Upper lobe of left lung (tissue), 6 donors: ENCODE results near the gene TCF7L1. TPM values are rescaled to one million over a fixed set of nuclear protein-coding genes. Genes with fewer than 3 reads are reported as not detected.

Experiments used
- ATAC-seq, 2 donors: fragments of 200-7000 bp; cut with Tn5 transposase; one replicate each; pipeline ENCODE4 v1.9.1; 2022; ENCODE audit warnings: mild to moderate bottlenecking in 2 of 2, moderate library complexity in 2 of 2; ENCODE audit not compliant: low FRiP score in 2 of 2
- DNase-seq, 2 donors: peaks; one replicate each; pipeline ENCODE4 v3.0.0-alpha.2; 2019 to 2020
- H3K27ac ChIP-seq, 4 donors: fragments of 200-600 bp; sonication (generic); one replicate each; pipeline ENCODE4 v1.5.1; 2016 to 2019
- H3K27me3 ChIP-seq, 4 donors: fragments of 200-600 bp; sonication (generic); one replicate each; pipeline ENCODE4 v1.5.1; 2017 to 2019
- H3K36me3 ChIP-seq, 4 donors: fragments of 200-600 bp; sonication (generic); one replicate each; pipeline ENCODE4 v1.5.1; 2016 to 2019
- H3K4me1 ChIP-seq, 4 donors: fragments of 200-600 bp; sonication (generic); one replicate each; pipeline ENCODE4 v1.5.1; 2018 to 2019
- H3K4me3 ChIP-seq, 4 donors: fragments of 200-600 bp; sonication (generic); one replicate each; pipeline ENCODE4 v1.5.1; 2017 to 2019; ENCODE audit warnings: mild to moderate bottlenecking in 2 of 4, moderate library complexity in 1 of 4
- H3K9me3 ChIP-seq, 4 donors: fragments of 200-600 bp; sonication (generic); one replicate each; pipeline ENCODE4 v1.5.1; 2018 to 2019
- EP300 ChIP-seq, 4 donors: sonication (generic); formaldehyde crosslinking; IDR thresholded peaks; one replicate each; pipeline ENCODE4 v1.5.1; 2017; ENCODE audit warnings: antibody characterized with exemption in 4 of 4, control low read depth in 2 of 4
- POLR2A ChIP-seq, 4 donors: fragments of 450-650 bp; IDR thresholded peaks; one replicate each; pipeline ENCODE4 v1.5.1; 2016 to 2017; ENCODE audit warnings: antibody characterized with exemption in 4 of 4, mild to moderate bottlenecking in 2 of 4
- POLR2AphosphoS5 ChIP-seq, 2 donors: sonication (generic); formaldehyde crosslinking; IDR thresholded peaks; one replicate each; pipeline ENCODE4 v1.5.1; 2017; ENCODE audit warnings: antibody characterized with exemption in 2 of 2
- WGBS, 2 donors: methylation state at CpG; one replicate each; pipeline ENCODE4 v1.1.5; 2017 to 2018; 5-methylcytosine and 5-hydroxymethylcytosine counted together
- total RNA-seq, 6 donors: library from RNA; depleted of rRNA in 4 of 6; stranded (reverse); fragments of >200 nt in 4 of 6; gene quantifications; one replicate each; pipeline versions ENCODE4 v1.1.0 to v1.2.1, GENCODE V29; 2016 to 2021
- TF ChIP-seq, protein P1 (sequence below), 6 experiments: fragments of 450-650 bp in 4 of 6; fragments of 200-600 bp in 2 of 6; sonication (generic) in 2 of 6; IDR thresholded peaks; one replicate each; pipeline ENCODE4 v1.5.1; 2016 to 2019; ENCODE audit warnings: antibody characterized with exemption in 6 of 6
- donor health status: DM: no; HTN: no; CAD: no; lungs with moderate emphysema.
- donor health status: DM: no; HTN: yes; CAD: no; lungs with severe emphysema.

TCF7L1 gene
- total RNA-seq, 6 donors from 2014 or later = 7.3 to 18.4 (median 11.2) TPM

DNA sequence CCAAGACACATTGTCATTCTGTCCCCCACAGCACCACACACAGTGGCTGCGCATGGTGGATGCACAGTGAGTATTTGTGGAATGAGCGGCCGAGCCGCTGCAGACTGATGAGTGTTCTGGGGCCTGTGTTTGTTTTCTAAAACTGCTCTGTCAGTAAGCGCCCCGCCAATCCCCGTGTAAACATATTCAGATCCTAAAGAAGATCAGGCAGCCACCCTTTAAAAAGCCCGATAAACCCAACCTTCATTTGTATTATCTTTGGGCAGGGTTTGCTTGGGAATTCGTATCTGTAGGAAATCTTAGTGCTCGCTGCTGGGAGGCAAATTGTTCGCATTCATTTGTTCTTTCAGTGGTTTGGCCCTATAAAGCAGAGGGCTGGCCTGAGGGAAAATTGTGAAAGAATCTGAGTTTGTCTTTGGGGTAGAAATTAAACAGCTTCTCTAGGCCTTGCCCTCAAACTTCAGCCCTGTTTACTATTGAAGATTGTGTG, 126.0 kb downstream of the TCF7L1 start:
- peak overlapping the region; percentile 1 to 68 (median 39) for H3K27ac ChIP-seq
- WGBS, 2 donors = 64 to 66% methylated on average over 11 of the region's 11 CpGs
- TF ChIP-seq POLR2A (IDR thresholded peaks at IDR 0.05) (no peak), POLR2AphosphoS5 (IDR thresholded peaks at IDR 0.05) (no peak), EP300 (IDR thresholded peaks at IDR 0.05) (no peak)
- TF ChIP-seq, protein P1, sequence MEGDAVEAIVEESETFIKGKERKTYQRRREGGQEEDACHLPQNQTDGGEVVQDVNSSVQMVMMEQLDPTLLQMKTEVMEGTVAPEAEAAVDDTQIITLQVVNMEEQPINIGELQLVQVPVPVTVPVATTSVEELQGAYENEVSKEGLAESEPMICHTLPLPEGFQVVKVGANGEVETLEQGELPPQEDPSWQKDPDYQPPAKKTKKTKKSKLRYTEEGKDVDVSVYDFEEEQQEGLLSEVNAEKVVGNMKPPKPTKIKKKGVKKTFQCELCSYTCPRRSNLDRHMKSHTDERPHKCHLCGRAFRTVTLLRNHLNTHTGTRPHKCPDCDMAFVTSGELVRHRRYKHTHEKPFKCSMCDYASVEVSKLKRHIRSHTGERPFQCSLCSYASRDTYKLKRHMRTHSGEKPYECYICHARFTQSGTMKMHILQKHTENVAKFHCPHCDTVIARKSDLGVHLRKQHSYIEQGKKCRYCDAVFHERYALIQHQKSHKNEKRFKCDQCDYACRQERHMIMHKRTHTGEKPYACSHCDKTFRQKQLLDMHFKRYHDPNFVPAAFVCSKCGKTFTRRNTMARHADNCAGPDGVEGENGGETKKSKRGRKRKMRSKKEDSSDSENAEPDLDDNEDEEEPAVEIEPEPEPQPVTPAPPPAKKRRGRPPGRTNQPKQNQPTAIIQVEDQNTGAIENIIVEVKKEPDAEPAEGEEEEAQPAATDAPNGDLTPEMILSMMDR (IDR thresholded peaks at IDR 0.05) = no peak
- peaks cover 34 to 56% (median 50%) of the 10 kb centered on the region in 4 donors for H3K4me1 ChIP-seq
- H3K4me3 ChIP-seq = no peak overlapping the region
- ATAC-seq (peak in 1 of 2 donors; percentile 51), DNase-seq (no peak)
- H3K27me3 ChIP-seq = no peaks in the 10 kb centered on the region
- H3K36me3 ChIP-seq = no peaks in the 10 kb centered on the region
- H3K9me3 ChIP-seq = no peaks in the 10 kb centered on the region

DNA sequence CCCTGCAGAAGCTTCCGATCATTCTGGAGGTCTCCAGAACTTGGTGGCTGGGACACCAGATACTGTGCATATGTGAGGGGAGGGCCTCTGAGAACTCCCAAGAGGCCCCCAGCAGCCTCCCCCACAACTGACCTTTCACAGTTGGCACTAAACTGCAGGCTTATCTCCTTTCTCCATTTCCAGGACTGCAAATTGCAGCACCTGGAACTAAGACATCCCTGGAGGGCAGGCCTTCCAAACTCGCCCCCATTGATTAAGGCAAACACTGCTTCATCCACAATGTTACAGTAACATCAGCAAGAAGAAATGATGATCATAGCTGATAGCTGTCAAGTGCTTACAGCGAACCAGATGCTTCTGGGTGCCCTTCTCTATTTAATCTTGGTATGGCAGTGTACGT, 126.7 kb downstream of the TCF7L1 start:
- no peak for ATAC-seq
- Histone ChIP-seq H3K36me3 (no peaks in the 10 kb centered on the region), H3K27me3 (no peaks in the 10 kb centered on the region), H3K4me3 (no peak overlapping the region), H3K27ac (peak overlapping the region; percentile 1 to 68 (median 39)), H3K4me1 (peaks cover 34 to 56% (median 47%) of the 10 kb centered on the region in 4 donors), H3K9me3 (no peaks in the 10 kb centered on the region)
- 76 to 87% methylated on average over 4 of the region's 4 CpGs for whole genome bisulfite sequencing, 2 donors
- no peak for DNase-seq
- TF ChIP-seq POLR2AphosphoS5 (IDR thresholded peaks at IDR 0.05) = no peak
- TF ChIP-seq EP300 (IDR thresholded peaks at IDR 0.05) = no peak
- TF ChIP-seq, protein P1 (IDR thresholded peaks at IDR 0.05) = no peak

DNA sequence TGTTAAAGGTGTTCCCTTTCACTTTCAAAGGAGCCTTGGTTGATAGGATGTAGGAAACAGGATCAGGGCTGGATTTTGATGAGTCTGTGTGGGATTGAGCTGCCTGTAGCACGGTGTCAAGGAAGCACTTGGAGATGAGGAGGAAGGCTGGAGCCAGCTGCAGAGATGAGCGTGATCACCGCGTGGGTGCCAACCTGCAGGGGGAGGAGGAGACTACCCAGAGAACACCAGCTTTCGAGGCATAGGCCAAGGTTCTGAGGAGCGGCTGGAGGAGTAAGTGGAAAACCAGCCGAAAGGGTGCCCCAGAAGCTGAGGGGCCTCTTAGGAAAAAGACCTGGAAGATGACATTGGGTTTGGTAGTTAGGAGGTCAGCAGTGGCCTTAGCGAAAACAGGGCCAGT, 130.4 kb downstream of the TCF7L1 start:
- Histone ChIP-seq H3K27me3 (no peaks in the 10 kb centered on the region), H3K27ac (no peak overlapping the region), H3K4me3 (no peak overlapping the region), H3K9me3 (no peaks in the 10 kb centered on the region), H3K36me3 (no peaks in the 10 kb centered on the region), H3K4me1 (peaks cover 15 to 40% (median 32%) of the 10 kb centered on the region in 4 donors)
- DNase-seq (no peak), ATAC-seq (no peak)
- 80 to 92% methylated on average over 8 of the region's 8 CpGs for WGBS, 2 donors
- TF ChIP-seq, protein P1 (IDR thresholded peaks at IDR 0.05) = no peak
- TF ChIP-seq POLR2AphosphoS5 (IDR thresholded peaks at IDR 0.05) = no peak
- no peak for TF ChIP-seq EP300 (IDR thresholded peaks at IDR 0.05)

DNA sequence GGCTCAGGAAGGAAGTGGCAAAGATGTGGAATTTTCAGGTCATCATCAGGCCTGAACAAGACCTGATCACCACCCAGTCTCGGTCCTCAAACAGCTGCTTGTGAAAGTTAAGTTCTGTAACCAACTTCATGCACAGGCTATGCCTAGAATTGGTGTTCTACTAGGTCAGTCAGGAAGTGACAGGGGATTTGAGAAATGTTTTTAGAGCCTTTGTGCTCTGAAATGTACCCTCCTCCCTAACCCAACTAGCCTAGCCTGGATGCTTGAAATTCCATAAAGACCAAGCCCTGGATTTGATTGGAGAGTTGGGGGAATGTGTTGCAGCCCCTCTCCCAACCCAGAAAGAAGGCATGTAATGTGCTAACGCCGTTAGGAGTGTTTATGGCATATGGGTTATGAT, 131.3 kb downstream of the TCF7L1 start:
- no peaks in the 10 kb centered on the region for H3K9me3 ChIP-seq
- no peak overlapping the region for H3K27ac ChIP-seq
- peaks cover 23 to 32% (median 27%) of the 10 kb centered on the region in 4 donors for H3K4me1 ChIP-seq
- H3K27me3 ChIP-seq = no peaks in the 10 kb centered on the region
- no peaks in the 10 kb centered on the region for H3K36me3 ChIP-seq
- ATAC-seq (no peak), DNase-seq (no peak)
- no peak overlapping the region for H3K4me3 ChIP-seq
- TF ChIP-seq, protein P1 (IDR thresholded peaks at IDR 0.05) = no peak
- TF ChIP-seq EP300 (IDR thresholded peaks at IDR 0.05) (no peak), POLR2AphosphoS5 (IDR thresholded peaks at IDR 0.05) (no peak), POLR2A (IDR thresholded peaks at IDR 0.05) (no peak)
- WGBS, 2 donors = 82 to 86% methylated on average over 3 of the region's 3 CpGs

DNA sequence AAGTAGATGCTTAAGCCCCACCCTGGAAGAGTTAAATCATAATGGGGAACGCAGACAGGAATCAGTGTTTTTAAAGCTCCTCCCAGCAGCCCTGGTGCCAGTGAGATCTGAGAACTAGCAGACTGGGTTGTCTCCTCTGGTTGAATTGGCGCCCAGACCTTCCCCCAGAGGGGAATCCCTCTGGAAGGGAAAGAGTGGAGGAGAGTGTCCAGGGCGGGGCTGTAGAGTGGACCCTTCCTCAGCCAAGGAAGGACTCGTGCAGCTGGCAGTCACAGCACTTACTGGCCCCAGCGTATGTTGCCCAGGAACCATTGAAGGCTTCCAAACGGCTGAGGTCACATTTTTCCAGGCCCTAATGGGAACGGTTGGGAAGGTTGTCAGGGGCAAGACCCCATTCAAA, 132.1 kb downstream of the TCF7L1 start:
- Histone ChIP-seq H3K4me3 (no peak overlapping the region), H3K36me3 (no peaks in the 10 kb centered on the region), H3K4me1 (peaks cover 22 to 33% (median 30%) of the 10 kb centered on the region in 4 donors), H3K9me3 (no peaks in the 10 kb centered on the region), H3K27ac (no peak overlapping the region), H3K27me3 (no peaks in the 10 kb centered on the region)
- peak in 1 of 2 donors; percentile 81 for ATAC-seq
- WGBS, 2 donors = 48 to 50% methylated on average over 7 of the region's 7 CpGs
- TF ChIP-seq POLR2AphosphoS5 (IDR thresholded peaks at IDR 0.05) (no peak), POLR2A (IDR thresholded peaks at IDR 0.05) (no peak), EP300 (IDR thresholded peaks at IDR 0.05) (no peak)
- TF ChIP-seq, protein P1 (IDR thresholded peaks at IDR 0.05) = no peak
- no peak for DNase-seq
